Measurements from ENCODE around the gene HSF2BP.

The HSF2BP gene

GRCh38 chr21:43593078-43593477 lies 66.2 kb downstream of the HSF2BP start:
- Histone ChIP-seq H3K27ac (ENCODE audit: low read depth, low read length) (no peak overlapping the region), H3K36me3 (ENCODE audit: insufficient read depth, low read length) (no peaks in the 10 kb centered on the region), H3K27me3 (ENCODE audit: insufficient read depth, low read length) (no peaks in the 10 kb centered on the region), H3K9me3 (ENCODE audit: insufficient read depth, low read depth, low read length) (no peaks in the 10 kb centered on the region), H3K9ac (ENCODE audit: low read depth, low read length) (no peak overlapping the region), H3K4me1 (ENCODE audit: insufficient read depth, low read length) (no peaks in the 10 kb centered on the region), H3K4me3 (ENCODE audit: low read length) (no peak overlapping the region)
- 95% methylated on average over 5 of the region's 5 CpGs for WGBS

- H3K9ac ChIP-seq (ENCODE audit: low read depth, low read length): no peak overlapping the region
- no peaks in the 10 kb centered on the region for H3K36me3 ChIP-seq (ENCODE audit: insufficient read depth, low read length)
- H3K9me3 ChIP-seq (ENCODE audit: insufficient read depth, low read depth, low read length): no peaks in the 10 kb centered on the region
- no peaks in the 10 kb centered on the region for H3K27me3 ChIP-seq (ENCODE audit: insufficient read depth, low read length)
- H3K4me3 ChIP-seq (ENCODE audit: low read length): no peak overlapping the region
- no peak overlapping the region for H3K27ac ChIP-seq (ENCODE audit: low read depth, low read length)
- WGBS: 93% methylated on average over 2 of the region's 2 CpGs
- H3K4me1 ChIP-seq (ENCODE audit: insufficient read depth, low read length): peaks cover under 1% of the 10 kb centered on the region; the same call in 1 of the 2 replicates
Measured at GRCh38 chr21:43591571-43591970, 67.7 kb downstream of the HSF2BP start.

GRCh38 chr21:43590194-43590593 lies 69.1 kb downstream of the HSF2BP start:
- Histone ChIP-seq H3K27me3 (ENCODE audit: insufficient read depth, low read length) (no peaks in the 10 kb centered on the region), H3K9ac (ENCODE audit: low read depth, low read length) (no peak overlapping the region), H3K4me3 (ENCODE audit: low read length) (no peak overlapping the region), H3K27ac (ENCODE audit: low read depth, low read length) (no peak overlapping the region), H3K4me1 (ENCODE audit: insufficient read depth, low read length) (peaks cover 10% of the 10 kb centered on the region; the same call in 1 of the 2 replicates), H3K36me3 (ENCODE audit: insufficient read depth, low read length) (no peaks in the 10 kb centered on the region), H3K9me3 (ENCODE audit: insufficient read depth, low read depth, low read length) (no peaks in the 10 kb centered on the region)
- 94% methylated on average over 2 of the region's 2 CpGs for WGBS

- Histone ChIP-seq H3K27me3 (ENCODE audit: insufficient read depth, low read length) (no peaks in the 10 kb centered on the region), H3K4me1 (ENCODE audit: insufficient read depth, low read length) (peaks cover 10% of the 10 kb centered on the region; the same call in 1 of the 2 replicates), H3K9ac (ENCODE audit: low read depth, low read length) (no peak overlapping the region), H3K27ac (ENCODE audit: low read depth, low read length) (no peak overlapping the region), H3K4me3 (ENCODE audit: low read length) (no peak overlapping the region), H3K36me3 (ENCODE audit: insufficient read depth, low read length) (no peaks in the 10 kb centered on the region), H3K9me3 (ENCODE audit: insufficient read depth, low read depth, low read length) (no peaks in the 10 kb centered on the region)
- WGBS: 100% methylated on average over 1 of the region's 1 CpG
Measured at GRCh38 chr21:43588957-43589356, 70.3 kb downstream of the HSF2BP start.

GRCh38 chr21:43585924-43586413 lies 73.3 kb downstream of the HSF2BP start:
- Histone ChIP-seq H3K27me3 (ENCODE audit: insufficient read depth, low read length) (no peaks in the 10 kb centered on the region), H3K9me3 (ENCODE audit: insufficient read depth, low read depth, low read length) (no peaks in the 10 kb centered on the region), H3K27ac (ENCODE audit: low read depth, low read length) (no peak overlapping the region), H3K4me3 (ENCODE audit: low read length) (no peak overlapping the region), H3K36me3 (ENCODE audit: insufficient read depth, low read length) (no peaks in the 10 kb centered on the region), H3K4me1 (ENCODE audit: insufficient read depth, low read length) (peaks cover 10% of the 10 kb centered on the region; the same call in 1 of the 2 replicates), H3K9ac (ENCODE audit: low read depth, low read length) (no peak overlapping the region; the same call in 1 of the 2 replicates)
- WGBS: 60% methylated on average over 9 of the region's 9 CpGs

GRCh38 chr21:43585514-43585913 lies 73.8 kb downstream of the HSF2BP start:
- no peak overlapping the region for H3K9ac ChIP-seq (ENCODE audit: low read depth, low read length)
- H3K4me1 ChIP-seq (ENCODE audit: insufficient read depth, low read length): peaks cover 10% of the 10 kb centered on the region; the same call in 1 of the 2 replicates
- H3K9me3 ChIP-seq (ENCODE audit: insufficient read depth, low read depth, low read length): no peaks in the 10 kb centered on the region
- H3K4me3 ChIP-seq (ENCODE audit: low read length): no peak overlapping the region
- no peak overlapping the region for H3K27ac ChIP-seq (ENCODE audit: low read depth, low read length)
- 91% methylated on average over 4 of the region's 4 CpGs for WGBS
- H3K36me3 ChIP-seq (ENCODE audit: insufficient read depth, low read length): no peaks in the 10 kb centered on the region
- H3K27me3 ChIP-seq (ENCODE audit: insufficient read depth, low read length): no peaks in the 10 kb centered on the region

- Histone ChIP-seq H3K9me3 (ENCODE audit: insufficient read depth, low read depth, low read length) (no peaks in the 10 kb centered on the region), H3K4me1 (ENCODE audit: insufficient read depth, low read length) (peaks cover 8% of the 10 kb centered on the region; the same call in 1 of the 2 replicates), H3K9ac (ENCODE audit: low read depth, low read length) (no peak overlapping the region), H3K36me3 (ENCODE audit: insufficient read depth, low read length) (no peaks in the 10 kb centered on the region), H3K27me3 (ENCODE audit: insufficient read depth, low read length) (no peaks in the 10 kb centered on the region), H3K27ac (ENCODE audit: low read depth, low read length) (no peak overlapping the region), H3K4me3 (ENCODE audit: low read length) (no peak overlapping the region)
- WGBS: 86% methylated on average over 3 of the region's 3 CpGs
Measured at GRCh38 chr21:43581453-43581852, 77.8 kb downstream of the HSF2BP start.

GRCh38 chr21:43578677-43579303 lies 80.5 kb downstream of the HSF2BP start:
- H3K4me3 ChIP-seq (ENCODE audit: low read length): no peak overlapping the region
- 71% methylated on average over 4 of the region's 6 CpGs for WGBS
- H3K27me3 ChIP-seq (ENCODE audit: insufficient read depth, low read length): no peaks in the 10 kb centered on the region
- H3K9me3 ChIP-seq (ENCODE audit: insufficient read depth, low read depth, low read length): no peaks in the 10 kb centered on the region
- no peak overlapping the region for H3K27ac ChIP-seq (ENCODE audit: low read depth, low read length)
- H3K36me3 ChIP-seq (ENCODE audit: insufficient read depth, low read length): no peaks in the 10 kb centered on the region
- no peaks in the 10 kb centered on the region for H3K4me1 ChIP-seq (ENCODE audit: insufficient read depth, low read length)
- no peak overlapping the region for H3K9ac ChIP-seq (ENCODE audit: low read depth, low read length)

- Histone ChIP-seq H3K9me3 (ENCODE audit: insufficient read depth, low read depth, low read length) (no peaks in the 10 kb centered on the region), H3K4me3 (ENCODE audit: low read length) (no peak overlapping the region), H3K9ac (ENCODE audit: low read depth, low read length) (no peak overlapping the region), H3K27ac (ENCODE audit: low read depth, low read length) (no peak overlapping the region), H3K36me3 (ENCODE audit: insufficient read depth, low read length) (no peaks in the 10 kb centered on the region), H3K4me1 (ENCODE audit: insufficient read depth, low read length) (no peaks in the 10 kb centered on the region), H3K27me3 (ENCODE audit: insufficient read depth, low read length) (no peaks in the 10 kb centered on the region)
- WGBS: 100% methylated on average over 3 of the region's 3 CpGs
Measured at GRCh38 chr21:43575473-43575844, 83.8 kb downstream of the HSF2BP start.

- no peaks in the 10 kb centered on the region for H3K36me3 ChIP-seq (ENCODE audit: insufficient read depth, low read length)
- H3K9me3 ChIP-seq (ENCODE audit: insufficient read depth, low read depth, low read length): no peaks in the 10 kb centered on the region
- no peak overlapping the region for H3K9ac ChIP-seq (ENCODE audit: low read depth, low read length)
- no peaks in the 10 kb centered on the region for H3K4me1 ChIP-seq (ENCODE audit: insufficient read depth, low read length)
- H3K4me3 ChIP-seq (ENCODE audit: low read length): no peak overlapping the region
- no peak overlapping the region for H3K27ac ChIP-seq (ENCODE audit: low read depth, low read length)
- no peaks in the 10 kb centered on the region for H3K27me3 ChIP-seq (ENCODE audit: insufficient read depth, low read length)
- 90% methylated on average over 19 of the region's 19 CpGs for WGBS
Measured at GRCh38 chr21:43574741-43575472, 84.4 kb downstream of the HSF2BP start.

- H3K36me3 ChIP-seq (ENCODE audit: insufficient read depth, low read length): no peaks in the 10 kb centered on the region
- no peaks in the 10 kb centered on the region for H3K9me3 ChIP-seq (ENCODE audit: insufficient read depth, low read depth, low read length)
- H3K4me1 ChIP-seq (ENCODE audit: insufficient read depth, low read length): no peaks in the 10 kb centered on the region
- no peak overlapping the region for H3K27ac ChIP-seq (ENCODE audit: low read depth, low read length)
- WGBS: 90% methylated on average over 7 of the region's 7 CpGs
- H3K27me3 ChIP-seq (ENCODE audit: insufficient read depth, low read length): no peaks in the 10 kb centered on the region
- no peak overlapping the region for H3K4me3 ChIP-seq (ENCODE audit: low read length)
- no peak overlapping the region for H3K9ac ChIP-seq (ENCODE audit: low read depth, low read length)
Measured at GRCh38 chr21:43573921-43574320, 85.4 kb downstream of the HSF2BP start.

All from HUES64 (cell line).